GM18508 (cell line): ENCODE results near the gene FADS6.

Experiments used
- ATAC-seq: cut with Tn5 transposase; IDR thresholded peaks from one replicate; pipeline ENCODE4 v1.9.1; 2021; ENCODE audit warnings: moderate number of reproducible peaks; ENCODE audit not compliant: insufficient read depth, unreplicated experiment

The FADS6 gene, protein sequence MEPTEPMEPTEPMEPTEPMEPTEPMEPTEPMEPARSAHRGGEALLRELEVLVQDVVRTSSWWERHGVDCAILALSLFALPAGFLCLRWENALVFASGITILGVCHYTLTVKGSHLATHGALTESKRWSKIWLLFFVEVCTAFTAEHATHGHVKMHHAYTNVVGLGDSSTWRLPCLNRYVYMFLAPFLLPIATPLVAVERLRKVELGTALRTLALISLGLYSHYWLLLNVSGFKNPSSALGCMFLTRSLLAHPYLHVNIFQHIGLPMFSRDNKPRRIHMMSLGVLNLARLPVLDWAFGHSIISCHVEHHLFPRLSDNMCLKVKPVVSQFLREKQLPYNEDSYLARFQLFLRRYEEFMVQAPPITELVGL

DNA sequence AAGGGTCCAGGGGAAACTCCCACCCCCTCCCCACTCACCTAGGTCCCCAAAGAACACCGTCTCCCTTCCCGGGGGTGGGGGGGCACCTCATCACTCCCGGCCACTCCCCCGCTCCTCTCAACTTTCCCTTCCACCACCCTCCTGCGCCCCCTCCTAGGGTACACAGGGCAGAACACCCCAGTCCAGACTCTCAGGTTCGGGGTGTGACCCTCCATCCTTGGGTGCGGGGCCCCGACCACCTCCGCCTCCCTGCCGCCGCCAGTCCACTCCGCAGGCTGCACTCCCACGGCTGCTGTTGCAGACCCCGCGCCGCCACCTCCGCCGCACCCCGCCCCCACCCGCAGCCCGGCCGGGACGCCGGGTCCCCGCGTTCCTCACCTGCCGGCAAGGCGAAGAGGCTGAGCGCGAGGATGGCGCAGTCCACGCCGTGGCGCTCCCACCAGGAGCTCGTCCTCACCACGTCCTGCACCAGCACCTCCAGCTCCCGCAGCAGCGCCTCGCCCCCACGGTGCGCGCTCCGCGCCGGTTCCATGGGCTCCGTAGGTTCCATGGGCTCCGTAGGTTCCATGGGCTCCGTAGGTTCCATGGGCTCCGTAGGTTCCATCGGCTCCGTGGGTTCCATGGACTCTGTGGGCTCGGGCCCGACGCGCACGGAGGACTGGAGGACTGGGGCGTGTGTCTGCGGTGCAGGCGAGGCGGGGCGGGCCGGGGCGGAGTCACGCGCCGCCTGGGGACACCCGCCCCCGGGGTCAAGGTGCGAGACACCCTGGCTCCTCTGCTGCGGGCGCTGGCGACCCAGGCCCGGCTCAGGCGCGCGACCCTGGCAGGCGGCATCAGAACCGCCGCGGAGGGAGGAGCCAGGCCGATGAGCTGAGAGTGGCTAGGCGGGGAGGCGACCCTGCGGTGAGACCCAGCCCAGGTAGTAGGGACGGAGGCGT lies at the start of gene FADS6:
Gene FADS6, minus strand, starts transcription at position 660 of the 938 bp plus-strand sequence. Its CDS starts 38 bp downstream, at position 622.
- no peak for ATAC-seq

DNA sequence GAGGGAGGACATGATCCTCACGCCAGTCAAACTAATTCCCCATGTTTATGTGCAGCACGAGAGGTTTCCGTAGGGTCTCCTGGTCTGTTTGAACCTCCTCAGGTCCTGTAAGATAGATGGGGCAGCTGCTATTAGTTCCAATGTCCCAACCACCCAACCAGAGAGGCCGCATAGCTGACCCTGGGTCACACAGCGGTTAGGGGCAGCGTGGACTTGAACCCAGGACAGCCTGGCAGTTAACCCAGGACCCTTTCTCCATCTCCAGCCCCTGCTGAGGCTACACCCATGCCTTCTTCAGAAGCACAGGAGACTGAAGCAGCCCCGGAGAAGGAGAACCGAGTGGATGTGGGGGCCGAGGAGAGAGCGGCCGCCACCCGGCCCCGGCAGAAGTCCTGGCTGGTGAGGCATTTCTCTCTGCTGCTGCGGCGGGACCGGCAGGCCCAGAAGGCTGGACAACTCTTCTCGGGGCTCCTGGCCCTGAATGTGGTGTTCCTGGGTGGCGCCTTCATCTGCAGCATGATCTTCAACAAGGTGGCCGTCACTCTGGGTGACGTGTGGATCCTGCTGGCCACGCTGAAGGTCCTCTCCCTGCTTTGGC lies 47.8 kb upstream of the FADS6 start:
- ATAC-seq = no peak

DNA sequence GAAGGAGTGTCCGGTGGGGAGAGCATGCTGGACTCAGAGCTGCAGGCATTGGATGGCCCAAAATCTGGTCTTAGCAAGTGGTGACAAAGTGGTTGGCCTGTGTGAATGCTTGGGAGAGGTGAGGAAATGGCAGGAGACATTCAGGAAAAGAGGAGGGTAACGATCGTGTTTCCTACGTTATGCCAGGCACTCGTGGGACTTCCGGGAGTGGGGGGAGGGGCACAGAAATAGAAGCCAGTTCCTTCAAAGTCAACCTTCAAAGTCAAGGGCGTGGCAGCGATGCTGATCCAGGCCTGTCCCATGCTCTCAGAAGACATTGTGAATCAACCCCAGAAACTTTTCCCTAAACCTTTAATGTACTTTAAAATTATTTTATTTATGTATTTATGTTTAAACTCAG lies 46.1 kb upstream of the FADS6 start:
- ATAC-seq = no peak

DNA sequence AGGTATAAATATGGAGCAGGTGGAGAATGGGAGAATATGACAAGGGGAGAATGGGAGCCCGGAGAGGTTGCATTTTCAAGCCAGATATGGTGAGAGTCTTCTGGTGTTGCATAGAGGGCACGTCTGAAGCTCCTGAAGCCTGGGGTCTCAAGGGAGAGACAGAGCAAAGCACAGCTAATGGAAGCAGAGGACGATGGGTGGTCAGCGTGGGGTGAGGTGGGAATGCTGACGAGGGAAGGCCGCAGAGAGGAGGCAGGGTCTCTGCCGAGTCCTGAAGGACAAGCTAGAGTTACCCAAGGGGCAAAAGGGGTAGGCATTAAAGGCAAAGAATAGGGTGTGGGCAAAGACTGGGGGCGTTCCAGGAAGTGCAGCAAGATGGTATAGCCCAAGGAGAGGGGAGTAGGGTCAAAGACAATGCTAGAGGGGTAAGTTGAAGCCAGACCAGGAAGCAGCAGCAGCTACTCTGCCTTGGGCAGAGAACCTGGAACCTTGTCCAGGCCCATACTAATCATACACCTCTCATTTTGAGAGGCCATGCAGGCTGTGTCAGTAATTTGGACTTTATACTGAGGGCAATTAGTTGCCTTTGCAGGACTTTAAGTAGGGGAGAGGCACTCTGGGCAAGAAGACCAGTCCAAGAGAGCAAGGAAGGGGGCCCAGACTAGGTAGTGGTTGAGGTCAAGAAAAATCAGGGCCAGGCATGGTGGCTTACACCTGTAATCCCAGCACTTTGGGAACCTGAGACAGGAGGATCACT lies 44.9 kb upstream of the FADS6 start:
- no peak for ATAC-seq

DNA sequence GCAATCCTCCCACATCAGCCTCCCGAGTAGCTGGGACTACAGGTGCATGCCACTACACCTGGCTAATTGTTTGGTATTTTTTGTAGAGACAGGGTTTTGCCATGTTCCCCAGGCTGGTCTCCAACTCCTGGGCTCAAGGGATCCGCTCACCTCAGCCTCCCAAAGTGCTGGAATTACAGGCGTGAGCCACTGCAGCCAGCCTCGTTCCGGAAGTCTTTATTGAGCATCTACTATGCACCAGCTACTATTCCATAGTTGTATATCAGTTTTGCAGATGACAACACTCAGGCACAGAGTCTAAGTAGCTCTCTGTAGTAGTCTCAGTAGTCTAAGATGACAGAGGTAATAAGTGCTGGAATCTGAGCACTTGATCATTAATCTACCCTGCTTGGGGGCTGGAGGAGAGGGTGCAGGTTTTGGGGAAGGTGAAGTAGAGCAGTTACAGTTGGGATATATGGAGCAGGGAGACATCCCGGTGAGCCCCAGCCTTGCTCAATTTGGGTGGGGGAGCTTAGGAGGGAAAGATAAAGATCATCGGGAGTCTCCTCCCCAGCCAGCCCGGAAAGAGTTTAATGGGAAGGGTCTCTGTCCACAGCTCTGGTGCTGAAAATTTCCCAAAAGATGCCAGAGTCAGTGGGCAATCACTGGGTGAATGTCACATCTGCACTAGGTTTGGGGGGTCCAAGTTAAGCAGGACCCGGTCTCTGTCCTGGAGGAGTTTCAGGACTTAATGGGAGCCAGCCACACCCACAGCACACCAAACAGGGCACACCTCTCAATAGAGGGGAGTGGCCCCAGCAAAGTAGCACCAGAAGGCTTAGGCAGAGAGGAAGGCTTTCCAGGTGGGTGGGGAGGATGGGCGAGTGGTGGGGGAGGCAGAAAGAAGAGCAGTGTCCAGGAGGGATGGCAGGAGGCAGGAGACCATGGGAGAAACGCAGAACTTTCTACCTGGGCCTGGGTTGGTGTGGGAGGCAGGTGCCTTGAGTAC lies 43.9 kb upstream of the FADS6 start:
- ATAC-seq = no peak

DNA sequence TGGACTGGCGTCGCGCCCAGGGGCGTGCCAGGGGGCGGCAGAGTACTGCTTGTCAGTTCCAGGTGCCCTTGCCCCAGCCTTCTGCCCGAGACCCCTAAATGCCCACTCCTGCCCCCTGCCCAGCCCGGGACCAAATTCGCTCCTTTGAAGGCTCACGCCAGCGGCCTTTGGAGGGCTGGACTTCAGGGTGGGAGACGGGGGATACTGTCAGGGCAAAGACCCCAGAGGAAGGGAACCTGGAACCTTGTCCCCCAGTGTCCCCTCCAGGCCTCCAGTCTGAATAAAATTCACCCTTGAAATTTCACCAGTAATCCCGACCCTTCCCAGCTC lies 43.0 kb upstream of the FADS6 start:
- no peak for ATAC-seq

DNA sequence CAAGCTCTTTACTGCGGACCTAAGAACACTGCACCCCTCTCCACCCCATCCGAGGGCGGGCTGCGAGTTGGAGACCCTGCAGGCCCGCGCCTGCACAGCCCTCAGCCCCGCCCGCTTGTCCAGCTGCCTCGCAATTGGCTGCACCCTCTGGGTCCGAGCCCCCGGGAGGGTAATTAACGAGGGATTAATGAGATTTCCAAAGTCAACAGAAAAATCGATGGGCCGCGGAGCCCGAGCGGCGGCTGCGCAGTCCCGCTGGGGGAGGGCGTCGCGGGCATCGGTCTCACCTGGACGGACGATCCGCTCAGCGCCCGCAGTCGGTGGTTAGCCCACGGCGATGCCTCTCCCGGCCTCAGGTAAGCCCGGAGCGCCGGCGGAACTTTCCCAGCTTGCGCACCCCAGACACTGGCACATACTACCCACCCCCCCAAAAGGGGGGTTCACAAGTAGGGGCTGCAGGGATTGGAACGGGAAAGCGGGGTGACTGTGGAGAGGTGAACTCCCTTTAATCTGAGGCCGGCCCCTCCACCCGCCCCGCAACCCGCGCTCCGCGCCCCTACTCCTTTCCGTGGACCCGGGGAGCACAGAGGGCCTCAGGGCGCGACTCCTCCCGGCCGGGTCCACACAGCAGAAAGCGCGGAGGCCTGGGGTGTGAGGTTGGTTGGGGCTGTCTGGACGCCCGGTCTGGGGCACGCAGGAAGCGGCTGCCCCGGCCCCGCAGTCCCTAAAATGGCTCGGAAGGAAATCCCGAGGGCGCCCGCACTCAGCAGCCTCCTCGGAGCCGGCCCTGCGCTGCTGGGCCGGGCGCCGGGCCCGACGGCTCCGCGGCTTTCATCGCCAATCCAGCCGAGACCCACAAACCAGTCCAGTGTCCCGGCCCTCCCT lies 42.4 kb upstream of the FADS6 start, which contains the start of gene OTOP3:
Gene OTOP3, plus strand, starts transcription at position 314 of the 885 bp plus-strand sequence. Its CDS starts 24 bp downstream, at position 338.
- no peak for ATAC-seq

DNA sequence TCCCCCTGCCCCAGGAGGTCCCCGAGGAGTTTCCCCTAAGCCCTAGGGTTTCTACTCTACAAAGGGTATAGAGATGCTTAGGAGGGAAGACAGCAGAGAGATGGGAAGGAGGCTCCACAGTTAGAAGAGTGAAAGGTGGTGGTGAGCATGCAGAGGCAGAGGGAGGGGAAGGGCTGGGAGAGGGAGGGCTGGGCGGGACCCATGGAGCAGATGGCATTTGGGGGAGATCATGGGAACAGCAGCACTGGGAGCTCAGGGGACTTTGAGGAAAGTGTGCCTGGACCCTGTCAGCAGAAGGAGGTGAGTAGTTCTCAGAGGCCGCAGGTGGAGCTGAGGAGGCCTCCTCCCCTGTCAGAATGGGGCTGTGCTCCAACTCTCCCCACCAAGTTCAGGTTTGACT lies 41.6 kb upstream of the FADS6 start:
- no peak for ATAC-seq

DNA sequence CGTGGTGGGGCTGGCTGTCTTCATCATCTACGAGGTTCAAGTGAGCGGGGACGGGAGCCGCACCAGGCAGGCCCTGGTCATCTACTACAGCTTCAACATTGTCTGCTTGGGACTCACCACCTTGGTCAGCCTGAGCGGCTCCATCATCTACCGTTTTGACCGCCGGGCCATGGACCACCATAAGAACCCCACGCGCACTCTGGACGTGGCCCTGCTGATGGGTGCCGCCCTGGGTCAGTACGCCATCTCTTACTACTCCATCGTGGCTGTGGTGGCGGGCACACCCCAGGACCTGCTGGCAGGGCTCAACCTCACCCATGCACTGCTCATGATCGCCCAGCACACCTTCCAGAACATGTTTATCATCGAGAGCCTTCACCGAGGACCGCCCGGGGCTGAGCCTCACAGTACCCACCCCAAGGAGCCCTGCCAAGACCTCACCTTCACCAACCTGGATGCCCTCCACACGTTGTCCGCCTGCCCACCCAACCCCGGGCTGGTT lies 37.2 kb upstream of the FADS6 start:
- ATAC-seq = no peak

DNA sequence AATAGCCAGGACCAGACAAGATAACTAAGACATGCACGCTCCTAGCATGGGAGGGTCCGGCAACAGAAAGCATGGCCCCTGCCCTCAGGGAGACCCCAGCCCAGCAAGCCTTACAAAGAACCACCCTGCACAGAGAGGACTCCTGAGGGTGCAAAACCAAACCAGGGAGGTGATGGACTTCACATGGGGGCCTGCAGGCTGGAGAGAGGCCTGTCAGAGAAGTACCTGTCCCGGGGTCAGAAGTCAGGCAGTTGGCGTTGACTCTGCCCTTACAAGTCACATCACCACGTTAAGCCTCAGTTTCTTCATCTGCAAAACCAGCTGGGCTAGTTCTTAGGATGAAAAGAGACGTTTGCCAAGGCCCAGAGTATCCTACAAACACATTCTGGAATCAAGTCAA lies 35.4 kb upstream of the FADS6 start:
- no peak for ATAC-seq

DNA sequence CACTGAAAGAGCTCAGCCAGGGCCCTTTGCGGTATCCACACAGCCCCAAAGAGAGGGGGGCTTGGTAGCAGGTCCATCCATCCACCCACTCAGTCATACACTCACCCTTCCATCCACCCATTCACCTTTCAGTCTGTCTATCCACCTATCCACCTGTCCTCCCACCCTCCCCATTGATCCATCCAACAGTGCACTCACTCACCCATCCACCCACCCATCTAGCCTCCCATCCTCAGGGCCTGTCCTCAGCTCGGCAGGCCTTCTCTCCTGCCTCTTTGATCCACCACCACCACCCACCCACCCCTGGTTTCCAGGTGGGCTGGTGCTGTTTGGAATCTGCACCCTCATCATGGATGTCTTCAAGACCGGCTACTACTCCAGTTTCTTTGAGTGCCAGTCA lies 31.8 kb upstream of the FADS6 start:
- no peak for ATAC-seq

DNA sequence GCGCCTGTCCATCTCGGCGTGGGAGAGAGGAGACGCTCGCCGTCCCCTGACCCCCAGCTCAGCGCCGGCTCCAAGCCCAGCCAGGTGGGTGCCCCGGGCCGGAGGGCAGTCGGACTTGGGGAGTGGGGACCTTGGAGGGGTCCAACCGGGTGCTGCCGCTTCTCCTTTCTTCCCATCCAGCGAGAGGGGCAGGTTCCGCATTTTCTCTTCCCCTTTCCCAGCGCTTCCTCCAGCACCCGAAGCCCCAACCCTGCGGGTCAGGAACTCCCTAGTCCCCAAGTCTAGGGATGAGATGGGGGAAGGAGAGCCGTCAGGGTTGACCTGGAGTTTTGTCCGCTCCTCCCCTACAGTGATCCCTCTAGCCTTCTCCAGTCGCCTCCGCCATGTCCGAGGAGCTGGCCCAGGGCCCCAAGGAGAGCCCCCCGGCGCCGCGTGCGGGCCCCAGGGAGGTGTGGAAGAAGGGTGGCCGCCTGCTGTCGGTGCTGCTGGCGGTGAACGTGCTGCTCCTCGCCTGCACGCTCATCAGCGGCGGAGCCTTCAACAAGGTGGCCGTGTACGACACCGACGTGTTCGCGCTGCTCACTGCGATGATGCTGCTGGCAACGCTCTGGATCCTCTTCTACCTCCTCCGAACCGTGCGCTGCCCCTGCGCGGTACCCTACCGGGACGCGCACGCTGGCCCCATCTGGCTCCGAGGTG lies 31.0 kb upstream of the FADS6 start, which contains the start of gene OTOP2:
Gene OTOP2, plus strand, starts transcription at position 24 of the 699 bp plus-strand sequence. Its CDS starts 360 bp downstream, at position 384.
- ATAC-seq = no peak

DNA sequence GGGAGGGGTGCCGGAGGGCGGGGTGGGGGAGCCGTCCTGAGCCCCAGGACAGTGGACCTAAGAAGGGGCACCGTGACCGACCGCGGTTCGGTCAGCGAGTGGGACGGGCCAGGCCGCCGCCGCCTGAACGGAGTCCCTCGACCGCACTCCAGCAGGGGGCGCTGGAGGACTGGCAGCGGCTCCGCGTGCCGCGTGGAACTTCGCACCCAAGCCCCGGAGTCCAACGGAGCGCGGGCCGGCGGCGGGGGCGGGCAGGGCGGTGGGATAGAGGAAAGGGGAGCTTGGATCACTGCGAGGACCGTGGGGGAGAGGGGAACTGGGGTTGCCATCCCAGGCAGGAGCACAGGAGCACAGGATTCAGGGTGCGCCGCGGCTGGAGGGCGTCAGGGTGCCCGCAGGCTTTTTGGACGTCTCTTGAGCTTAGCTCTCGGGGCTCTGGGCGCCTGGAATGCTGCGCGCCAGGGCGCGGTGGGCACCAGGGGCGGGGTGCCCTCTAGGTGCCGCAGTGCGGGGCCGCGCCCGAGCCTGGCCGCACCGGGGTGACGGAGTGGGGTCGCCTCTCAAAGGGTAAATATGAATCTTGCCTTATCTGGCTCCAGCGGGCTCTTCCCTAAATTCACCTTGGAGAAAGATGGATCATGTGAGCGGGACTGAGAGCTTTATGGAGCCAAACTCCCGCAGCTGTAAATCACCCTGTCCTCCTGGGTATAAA lies 30.3 kb upstream of the FADS6 start:
- no peak for ATAC-seq

DNA sequence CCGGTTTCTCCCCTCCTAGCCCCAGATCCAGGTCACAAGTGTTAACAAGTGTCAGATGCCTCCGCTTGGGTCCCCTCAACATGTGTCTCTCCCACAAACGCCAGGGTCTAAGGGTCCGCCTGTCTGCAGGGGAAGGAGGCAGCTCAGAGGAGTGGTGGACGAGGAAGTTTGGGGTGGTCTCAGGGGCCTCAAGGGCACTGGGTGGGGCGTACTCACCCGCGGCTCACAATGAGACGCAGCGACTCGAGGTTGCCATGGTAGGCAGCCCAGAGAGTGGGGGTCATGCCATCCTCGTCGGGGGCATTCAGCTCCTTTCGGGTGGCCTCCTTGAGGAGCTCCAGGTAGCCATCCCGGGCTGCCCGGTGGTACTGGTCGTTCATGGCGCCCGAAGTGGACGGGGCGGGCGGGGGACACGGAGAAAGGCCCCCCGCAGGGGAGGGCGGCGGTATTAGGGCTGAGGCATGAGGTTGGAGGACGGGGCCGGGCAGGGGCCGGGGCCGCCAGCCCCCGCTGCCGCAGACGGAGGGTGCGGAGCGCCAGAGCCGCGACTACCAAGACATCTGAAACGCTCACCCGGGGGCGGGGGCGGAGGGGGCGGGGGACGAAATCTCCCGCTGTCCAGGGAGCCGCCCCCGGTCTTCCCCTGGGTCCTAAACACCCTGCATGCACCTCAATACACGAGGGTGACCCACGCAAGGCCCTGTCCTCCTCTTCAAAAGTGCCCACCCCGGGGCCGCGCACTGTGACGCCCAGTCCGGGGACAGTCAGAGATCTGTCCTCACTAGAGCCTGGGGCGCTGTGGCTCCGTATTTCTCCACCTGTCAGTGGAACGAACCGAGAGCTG lies 29.5 kb upstream of the FADS6 start, which contains the start of gene USH1G:
Gene USH1G, minus strand, starts transcription at position 562 of the 844 bp plus-strand sequence. Its CDS starts 182 bp downstream, at position 380.
- no peak for ATAC-seq

DNA sequence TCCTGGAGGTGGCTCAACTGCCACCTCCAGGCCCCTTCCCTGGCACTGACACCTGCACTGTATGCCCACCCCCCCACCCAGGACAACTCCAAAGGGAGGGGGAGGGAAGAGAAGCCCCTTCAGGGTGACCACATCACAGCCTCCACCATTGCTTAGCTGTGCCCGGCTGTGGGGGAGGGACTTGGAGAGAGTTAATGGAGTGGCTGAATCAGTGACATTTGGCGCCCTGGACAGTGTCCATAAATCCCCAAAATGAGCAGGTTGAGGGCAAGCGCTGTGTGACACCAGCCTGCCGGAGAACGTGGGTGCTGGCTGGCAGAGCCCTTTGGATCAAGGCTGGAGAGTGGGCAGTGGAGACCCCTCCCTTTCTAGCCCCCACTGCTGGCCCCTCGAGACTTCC lies 28.7 kb upstream of the FADS6 start:
- no peak for ATAC-seq

DNA sequence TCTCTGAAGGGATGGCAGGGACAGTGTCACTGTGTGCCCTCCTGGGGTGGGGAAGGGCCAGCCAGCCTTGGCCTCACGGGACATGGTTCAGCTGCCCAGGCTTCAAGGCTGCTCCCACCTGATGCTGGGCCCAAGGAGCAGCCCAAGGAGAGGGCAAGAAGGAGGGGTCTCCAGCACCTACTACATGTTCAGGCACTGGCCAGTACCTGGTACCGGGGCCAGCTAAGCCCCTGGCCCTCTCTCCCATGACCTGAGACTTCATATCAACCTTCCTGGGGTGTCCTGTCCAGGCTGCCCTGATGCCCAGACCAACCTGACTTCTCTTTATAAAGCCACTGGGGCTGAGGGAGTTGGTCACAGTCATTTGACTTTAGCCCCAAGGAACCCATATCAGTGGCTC lies 28.3 kb upstream of the FADS6 start:
- ATAC-seq = no peak
